ENCODE results near the gene VAMP3.
A peak's percentile ranks its signal among the peaks of the same experiment; 100 is the strongest.
"Not testable (repeated sequence)": the region's sequence is repeated elsewhere in the genome, so short reads cannot be mapped to it uniquely, and the experiment has no call there.

Gene VAMP3

GRCh38 chr1:7769673-7770412 lies 1.3 kb upstream of the VAMP3 start:
- DNase-seq: no peak

GRCh38 chr1:7770669-7770996 lies 463 bp upstream of the VAMP3 start:
- no peak for DNase-seq

GRCh38 chr1:7771823-7772299 lies 765 bp downstream of the VAMP3 start:
- DNase-seq: no peak

- DNase-seq: no peak
These were observed 6.5 kb downstream of the VAMP3 start for GRCh38 chr1:7777591-7777990.

- DNase-seq: no peak
These were observed 7.1 kb downstream of the VAMP3 start for GRCh38 chr1:7778133-7778628.

GRCh38 chr1:7780976-7781375 lies 9.9 kb downstream of the VAMP3 start:
- DNase-seq: no peak

GRCh38 chr1:7781501-7781900 lies 10.4 kb downstream of the VAMP3 start:
- no peak for DNase-seq

GRCh38 chr1:7781923-7782495 lies 10.9 kb downstream of the VAMP3 start:
- DNase-seq: no peak

- peak; percentile 27 to 34 for DNase-seq
These were observed 12.1 kb downstream of the VAMP3 start for GRCh38 chr1:7783178-7783711.

- peak; percentile 89 for DNase-seq
These were observed 12.9 kb downstream of the VAMP3 start, which contains the start of gene PER3 for GRCh38 chr1:7783826-7784491. Gene PER3, plus strand, starts transcription at chr1:7784291. Its CDS starts 587 bp downstream, at chr1:7784878.

GRCh38 chr1:7784492-7785071 lies 13.5 kb downstream of the VAMP3 start:
- DNase-seq: no peak

- no peak for DNase-seq
These were observed 14.0 kb downstream of the VAMP3 start for GRCh38 chr1:7785108-7785507.

- no peak for DNase-seq
These were observed 15.7 kb downstream of the VAMP3 start for GRCh38 chr1:7786795-7787194.

- DNase-seq: no peak
These were observed 18.7 kb downstream of the VAMP3 start for GRCh38 chr1:7789828-7790227.

- not testable (repeated sequence) for DNase-seq
These were observed 19.9 kb downstream of the VAMP3 start for GRCh38 chr1:7791027-7791426.

GRCh38 chr1:7795406-7795805 lies 24.3 kb downstream of the VAMP3 start:
- no peak for DNase-seq

- DNase-seq: no peak
These were observed 34.4 kb downstream of the VAMP3 start for GRCh38 chr1:7805460-7805859.

GRCh38 chr1:7808253-7808844 lies 37.3 kb downstream of the VAMP3 start:
- DNase-seq: no peak

- no peak for DNase-seq
These were observed 38.6 kb downstream of the VAMP3 start for GRCh38 chr1:7809742-7810141.

GRCh38 chr1:7810395-7810794 lies 39.3 kb downstream of the VAMP3 start:
- DNase-seq: peak; percentile 45 to 50

- DNase-seq: no peak
These were observed 40.4 kb downstream of the VAMP3 start for GRCh38 chr1:7811476-7811875.

- no peak for DNase-seq
These were observed 42.7 kb downstream of the VAMP3 start for GRCh38 chr1:7813677-7814373.

All from activated CD4-positive, alpha-beta T cell treated with anti-CD3 and anti-CD28 coated beads, Interleukin-2, amount 50 U/mL, for 48 hours (primary cell).